GM19468 (cell line): ENCODE data around the gene METRNL.
"Not testable (repeated sequence)": the region's sequence is repeated elsewhere in the genome, so short reads cannot be mapped to it uniquely, and the experiment has no call there.

Experiments
- ATAC-seq: cut with Tn5 transposase; IDR thresholded peaks from one replicate; pipeline ENCODE4 v1.9.1; 2021; ENCODE audit warnings: mild to moderate bottlenecking, moderate library complexity, moderate number of reproducible peaks; ENCODE audit not compliant: unreplicated experiment; ENCODE audit errors: extremely low read depth

The METRNL gene

GRCh38 chr17:83051396-83052240, 27.8 kb upstream of the METRNL start:
- ATAC-seq, result peak; percentile 77

DNA sequence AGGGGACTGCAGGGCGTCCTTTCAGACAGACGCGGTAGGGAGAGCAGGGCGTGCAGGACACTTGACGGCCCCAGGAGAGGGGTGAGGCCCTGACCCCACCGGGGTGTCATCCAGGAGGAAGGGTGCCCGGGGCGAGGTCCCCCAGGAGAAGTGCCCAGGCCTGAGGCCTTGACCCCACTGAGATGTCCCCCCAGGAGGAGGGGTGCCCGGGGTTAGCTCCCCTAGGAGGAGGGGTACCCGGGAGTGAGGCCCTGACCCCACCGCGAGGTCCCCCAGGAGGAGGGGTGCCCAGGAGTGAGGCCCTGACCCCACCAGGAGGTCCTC, 27.2 kb upstream of the METRNL start:
- no peak for ATAC-seq

DNA sequence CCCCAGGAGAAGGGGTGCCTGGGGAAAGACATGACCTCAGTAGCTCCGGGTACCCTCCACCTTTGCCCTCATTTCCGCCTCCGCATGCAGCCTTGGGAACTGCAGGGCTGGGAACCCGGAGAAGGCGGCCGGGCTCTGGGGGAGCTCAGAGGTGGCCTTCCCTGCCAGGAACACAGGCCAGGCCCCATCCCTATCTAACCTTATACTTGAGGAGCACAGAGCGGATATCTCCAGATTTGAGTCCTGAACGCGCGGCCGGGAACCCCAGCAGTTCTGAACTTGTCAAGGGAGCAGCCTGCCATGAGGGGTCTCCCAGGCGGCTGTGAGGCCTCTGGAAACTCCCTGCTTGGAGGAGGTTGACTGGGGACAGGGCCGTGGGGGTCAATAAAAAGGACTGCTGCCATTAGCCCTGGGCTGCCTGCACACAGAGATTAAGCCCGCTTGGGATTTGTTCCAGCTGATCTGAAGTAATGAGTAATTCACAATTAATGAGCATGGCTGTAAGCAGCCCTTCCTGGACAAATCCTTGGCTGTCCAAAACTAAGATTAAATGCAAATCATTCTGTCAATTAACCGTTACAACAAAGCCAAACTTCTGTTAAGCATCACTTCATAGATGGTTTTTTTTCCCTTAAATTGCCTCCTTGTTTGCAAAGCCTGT, 26.3 kb upstream of the METRNL start:
- ATAC-seq, result no peak

- ATAC-seq, result no peak
These were observed 25.5 kb upstream of the METRNL start for GRCh38 chr17:83053739-83054451.

GRCh38 chr17:83054518-83055125, 24.8 kb upstream of the METRNL start:
- ATAC-seq, result no peak

- not testable (repeated sequence) for ATAC-seq
These were observed 24.2 kb upstream of the METRNL start for GRCh38 chr17:83055176-83055575.

DNA sequence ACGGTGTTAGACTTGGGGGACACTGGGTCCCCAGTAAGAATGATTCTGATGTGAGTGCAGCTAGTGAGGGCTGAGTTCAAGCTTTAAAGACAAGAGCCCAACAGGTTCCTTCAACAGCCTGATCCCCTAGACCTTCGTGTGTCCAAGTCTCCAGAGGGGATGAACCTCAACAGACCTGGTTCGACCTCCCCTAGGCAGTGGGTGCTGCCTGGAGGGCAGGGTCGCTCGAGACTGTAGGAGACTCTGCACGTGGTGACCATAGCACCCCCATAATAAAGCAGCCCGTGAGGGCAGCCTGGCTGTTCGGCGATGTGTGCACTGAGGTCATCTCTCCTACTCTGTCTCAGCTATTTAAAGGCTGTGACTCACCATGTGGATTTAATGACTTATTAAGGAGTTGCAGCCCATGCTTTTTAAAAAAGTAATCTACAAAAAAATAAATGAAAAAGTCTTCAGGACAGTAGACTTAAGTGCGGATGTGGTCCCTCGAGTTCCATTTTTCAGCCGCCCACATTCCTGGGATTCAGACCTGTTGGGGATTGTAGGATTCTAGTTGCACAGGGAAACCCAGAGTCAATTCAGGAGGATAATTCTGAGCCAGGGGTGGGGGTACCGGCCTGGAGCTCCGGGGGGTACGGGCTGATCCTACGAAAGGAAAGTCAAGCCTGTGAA, 23.4 kb upstream of the METRNL start:
- no peak for ATAC-seq

GRCh38 chr17:83056583-83057396, 22.6 kb upstream of the METRNL start:
- ATAC-seq, result no peak

- ATAC-seq, result no peak
These were observed 22.0 kb upstream of the METRNL start for GRCh38 chr17:83057397-83057761.

- ATAC-seq, result no peak
These were observed 21.6 kb upstream of the METRNL start for GRCh38 chr17:83057793-83058265.

DNA sequence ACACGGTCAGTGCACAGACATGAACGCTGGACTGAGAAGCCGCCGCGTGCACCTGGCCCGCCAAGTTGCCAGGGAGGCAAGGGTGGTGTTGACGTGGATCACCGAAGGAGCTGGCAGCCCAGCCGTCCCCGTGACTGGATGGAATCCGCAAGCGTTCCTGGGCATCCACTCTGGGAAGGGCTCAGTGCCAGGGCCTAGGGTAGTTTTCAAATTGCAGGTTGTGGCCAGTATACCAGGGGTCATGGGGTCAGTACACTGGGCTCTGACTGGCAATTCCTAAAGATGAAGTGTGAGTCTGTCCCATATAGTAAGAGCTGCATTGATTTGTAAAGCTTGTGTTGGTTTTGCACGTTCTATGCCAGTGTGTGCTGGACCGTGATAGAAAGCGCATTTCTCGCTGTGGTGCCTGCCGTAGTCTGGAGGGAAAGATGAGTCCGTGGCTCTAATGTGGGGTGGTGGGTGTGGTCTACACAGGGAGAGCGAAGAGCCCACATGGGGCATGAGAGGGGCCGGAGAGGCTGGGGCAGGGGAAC, 21.1 kb upstream of the METRNL start:
- ATAC-seq, result no peak

DNA sequence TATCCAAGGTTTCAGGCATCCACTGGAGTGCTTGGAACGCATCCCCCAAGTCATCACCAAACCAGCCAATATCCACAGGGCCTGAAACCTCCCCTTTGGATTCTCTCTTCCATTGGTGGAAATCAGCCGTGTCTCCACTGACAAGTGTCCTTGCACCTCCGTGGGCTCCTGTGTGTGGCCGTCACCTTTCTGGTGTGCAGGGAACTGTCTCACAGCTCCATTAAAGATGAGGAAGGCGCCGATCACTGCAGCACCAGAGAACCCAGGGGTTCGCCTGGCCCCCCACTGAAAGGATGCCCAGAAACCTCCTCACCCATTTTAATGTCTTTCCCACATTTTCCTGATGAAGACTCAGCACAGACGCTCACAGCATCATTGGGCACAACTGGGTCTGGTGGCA, 17.8 kb upstream of the METRNL start:
- ATAC-seq, result no peak

DNA sequence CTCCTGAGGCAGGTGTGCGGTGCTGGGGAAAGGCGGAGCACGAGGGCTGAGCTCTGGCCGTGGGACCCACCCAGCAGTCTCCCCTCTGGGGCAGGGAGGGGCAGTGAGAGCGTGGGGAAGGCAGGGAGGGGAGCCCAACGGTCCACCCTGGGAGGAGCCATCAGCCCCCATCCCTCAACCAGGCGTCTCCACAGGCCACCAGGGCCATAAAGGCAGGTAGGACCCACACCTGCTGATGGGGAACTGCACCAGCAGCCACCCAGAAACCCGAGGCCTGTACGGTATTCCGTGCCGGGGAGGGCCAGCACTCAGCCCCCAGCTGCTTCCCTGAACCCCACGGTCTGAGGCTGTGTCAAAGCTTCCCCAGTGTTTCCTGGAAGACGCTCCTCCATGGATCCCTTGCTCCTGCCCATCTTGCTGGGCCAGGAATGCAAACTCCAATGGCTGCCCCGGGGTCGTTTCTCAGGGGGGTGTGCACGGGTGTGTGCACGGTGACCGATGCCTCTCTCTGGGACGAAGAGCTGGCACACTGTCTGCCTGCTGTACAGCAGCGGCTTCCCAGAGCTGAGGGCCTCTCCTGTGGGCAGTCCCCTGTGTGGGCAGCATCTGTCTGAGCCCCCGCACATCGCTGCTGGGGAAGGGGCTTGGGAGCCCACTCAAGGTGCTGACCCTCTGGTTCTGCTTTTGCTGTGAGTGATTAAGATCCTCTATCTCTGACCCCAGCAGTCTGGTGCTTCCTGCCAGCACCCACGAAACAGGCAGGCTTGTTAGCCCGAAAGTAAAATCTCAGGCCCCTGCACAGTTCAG, 17.2 kb upstream of the METRNL start:
- no peak for ATAC-seq

- ATAC-seq, result no peak
These were observed 16.4 kb upstream of the METRNL start for GRCh38 chr17:83062818-83063671.

DNA sequence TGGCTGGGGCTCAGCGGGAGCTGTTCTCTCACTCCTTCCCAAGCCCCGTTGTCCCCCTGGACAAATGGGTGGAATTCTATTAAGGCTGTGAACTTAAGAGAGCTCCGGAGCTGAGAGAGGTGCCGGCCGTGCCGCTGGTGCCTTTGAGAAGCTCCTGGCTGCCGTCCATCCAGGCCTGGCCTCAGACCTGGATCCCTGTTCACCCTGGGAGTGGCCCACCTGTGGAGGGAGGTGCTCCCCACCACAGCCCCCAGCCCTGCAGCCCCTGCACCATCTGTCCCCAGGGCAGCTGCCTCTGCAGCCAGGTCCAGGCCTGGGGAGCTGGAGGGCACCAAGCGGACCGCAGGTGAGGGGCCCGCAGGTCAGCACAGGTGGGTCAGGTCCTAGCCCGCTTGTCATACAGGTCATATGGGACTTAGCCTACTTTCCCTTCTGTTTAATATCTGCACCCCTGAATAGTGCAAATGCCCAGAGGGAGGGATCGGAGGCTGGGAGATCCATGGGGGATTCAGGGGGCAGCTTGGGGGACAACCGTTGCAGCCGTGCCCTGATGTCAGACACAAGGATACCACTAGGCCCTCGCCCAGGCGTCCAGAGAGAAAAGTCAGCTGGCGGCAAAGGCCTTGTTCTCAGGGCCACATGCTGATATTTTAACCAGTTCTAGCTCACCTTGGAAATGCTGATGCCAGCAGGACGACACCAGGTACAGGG, 15.2 kb upstream of the METRNL start:
- ATAC-seq, result no peak

- ATAC-seq, result no peak
These were observed 14.4 kb upstream of the METRNL start for GRCh38 chr17:83064732-83065659.
